Neural crest cell (in vitro differentiated cells): Measurements from ENCODE around the gene CCDC78. TPM values are rescaled to one million over a fixed set of nuclear protein-coding genes. Genes with fewer than 3 reads are reported as not detected.

Experiments used
- DNase-seq: peaks from one replicate; pipeline ENCODE4 v3.0.0; 2021; ENCODE audit warnings: low read depth, mixed read lengths, low spot score
- H3K27ac Mint-ChIP-seq: one replicate; pipeline ENCODE4 v1.8.0; 2021; ENCODE audit warnings: mild to moderate bottlenecking, mixed read lengths; ENCODE audit not compliant: unreplicated experiment
- H3K27me3 Mint-ChIP-seq: 2 replicates; pipeline ENCODE4 v1.8.0; 2021; ENCODE audit warnings: low read depth, mild to moderate bottlenecking, mixed read lengths
- H3K36me3 Mint-ChIP-seq: 2 replicates; pipeline ENCODE4 v1.8.0; 2021; ENCODE audit warnings: low read depth, mild to moderate bottlenecking, mixed read lengths
- H3K4me1 Mint-ChIP-seq: 2 replicates; pipeline ENCODE4 v1.8.0; 2021; ENCODE audit warnings: mixed read lengths
- H3K4me3 Mint-ChIP-seq: one replicate; pipeline ENCODE4 v1.8.0; 2021; ENCODE audit warnings: mild to moderate bottlenecking, mixed read lengths
- H3K9me3 Mint-ChIP-seq: 2 replicates; pipeline ENCODE4 v1.8.0; 2021; ENCODE audit warnings: mixed read lengths
- CTCF ChIP-seq: fragments of 200-600 bp; sonication (generic); conservative IDR thresholded peaks from 2 replicates; pipeline ENCODE4 v1.5.0; 2021; ENCODE audit warnings: antibody characterized with exemption, mild to moderate bottlenecking
- total RNA-seq: library from RNA; stranded (reverse); gene quantifications from 2 replicates; pipeline ENCODE4 v1.2.1, GENCODE V29; 2021

CCDC78 gene
- total RNA-seq, 1 donor from 2014 or later, result 7.0 TPM

- no peak overlapping the region for H3K4me3 Mint-ChIP-seq
- no peaks in the 10 kb centered on the region for H3K36me3 Mint-ChIP-seq
- TF ChIP-seq CTCF, result no peak
- peaks cover 86% of the 10 kb centered on the region for H3K27me3 Mint-ChIP-seq
- H3K4me1 Mint-ChIP-seq, result no peaks in the 10 kb centered on the region
- H3K27ac Mint-ChIP-seq, result no peak overlapping the region
- no peaks in the 10 kb centered on the region for H3K9me3 Mint-ChIP-seq
- no peak for DNase-seq
Observed at GRCh38 chr16:702341-702740, 23.9 kb downstream of the CCDC78 start.

- H3K27me3 Mint-ChIP-seq, result peaks cover 86% of the 10 kb centered on the region
- H3K36me3 Mint-ChIP-seq, result no peaks in the 10 kb centered on the region
- no peak for TF ChIP-seq CTCF
- peak; percentile 67 for DNase-seq
- no peaks in the 10 kb centered on the region for H3K4me1 Mint-ChIP-seq
- H3K4me3 Mint-ChIP-seq, result no peak overlapping the region
- no peaks in the 10 kb centered on the region for H3K9me3 Mint-ChIP-seq
- no peak overlapping the region for H3K27ac Mint-ChIP-seq
Observed at GRCh38 chr16:700684-701584, 25.3 kb downstream of the CCDC78 start.

GRCh38 chr16:698911-699671 is 27.2 kb downstream of the CCDC78 start:
- H3K27me3 Mint-ChIP-seq, result peaks cover 94% of the 10 kb centered on the region
- no peak overlapping the region for H3K27ac Mint-ChIP-seq
- H3K9me3 Mint-ChIP-seq, result no peaks in the 10 kb centered on the region
- DNase-seq, result no peak
- no peak overlapping the region for H3K4me3 Mint-ChIP-seq
- H3K4me1 Mint-ChIP-seq, result no peaks in the 10 kb centered on the region
- H3K36me3 Mint-ChIP-seq, result no peaks in the 10 kb centered on the region
- no peak for TF ChIP-seq CTCF

- peaks cover 91% of the 10 kb centered on the region for H3K27me3 Mint-ChIP-seq
Observed at GRCh38 chr16:695355-696089, 30.7 kb downstream of the CCDC78 start.

More at GRCh38 chr16:695355-696089, 30.7 kb downstream of the CCDC78 start:
- DNase-seq, result no peak
- peaks cover 6% of the 10 kb centered on the region for H3K4me1 Mint-ChIP-seq
- no peak overlapping the region for H3K4me3 Mint-ChIP-seq
- no peak for TF ChIP-seq CTCF
- no peaks in the 10 kb centered on the region for H3K9me3 Mint-ChIP-seq
- no peaks in the 10 kb centered on the region for H3K36me3 Mint-ChIP-seq
- no peak overlapping the region for H3K27ac Mint-ChIP-seq
